Right lung (tissue), 10 donors: ENCODE measurements around the gene TAOK1. TPM values are rescaled to one million over a fixed set of nuclear protein-coding genes. Genes with fewer than 3 reads are reported as not detected.
"Not testable (repeated sequence)": the region's sequence is repeated elsewhere in the genome, so short reads cannot be mapped to it uniquely, and the experiment has no call there.

Source experiments
- DNase-seq, 2 donors: peaks; one replicate each; pipeline ENCODE4 v3.0.0-alpha.2; 2013
- long read RNA-seq, 8 donors: transcript quantifications; one replicate each; lab custom pipeline, GENCODE V29; 2026
- polyA plus RNA-seq, 5 donors: library from polyadenylated mRNA; unstranded; fragments of 120-200 nt; gene quantifications; one replicate each; pipeline versions ENCODE4 v1.2.1 to v1.2.3, GENCODE V29; 2013; ENCODE audit warnings: inconsistent platforms in 1 of 5, low replicate concordance in 1 of 5; ENCODE audit not compliant: insufficient read length in 5 of 5, insufficient read depth in 1 of 5

TAOK1 gene
- polyA plus RNA-seq: 10 to 100 TPM; 26.3 to 49.3 (median 40.6) TPM
- long read RNA-seq, donor 1, partial matches to known transcripts: 7 of 7 reads
- long read RNA-seq, donor 1, other reads (novel, unspliced or antisense): 0 of 7 reads
- long read RNA-seq, donor 2: 0 reads
- long read RNA-seq, donor 3, partial matches to known transcripts: 0 of 1 reads
- long read RNA-seq, donor 3, other reads (novel, unspliced or antisense): 0 of 1 reads
- long read RNA-seq, donor 4, partial matches to known transcripts: 7 of 7 reads
- long read RNA-seq, donor 4, other reads (novel, unspliced or antisense): 0 of 7 reads
- long read RNA-seq, donor 5: 0 reads
- long read RNA-seq, donor 6, full-length matches to known transcripts: 1 of 1 reads
- long read RNA-seq, donor 6, partial matches to known transcripts: 0 of 1 reads
- long read RNA-seq, donor 6, other reads (novel, unspliced or antisense): 0 of 1 reads
- long read RNA-seq, donor 7, full-length matches to known transcripts: 1 of 1 reads
- long read RNA-seq, donor 7, partial matches to known transcripts: 0 of 1 reads
- long read RNA-seq, donor 7, other reads (novel, unspliced or antisense): 0 of 1 reads
- long read RNA-seq, donor 8: 0 reads

GRCh38 chr17:29389982-29390850 is at the start of gene TAOK1:
TSS of gene TAOK1 (plus strand) at chr17:29390363. CDS start at chr17:29451549, 61,186 bp downstream.
- peak; percentile 99 for DNase-seq

DNA sequence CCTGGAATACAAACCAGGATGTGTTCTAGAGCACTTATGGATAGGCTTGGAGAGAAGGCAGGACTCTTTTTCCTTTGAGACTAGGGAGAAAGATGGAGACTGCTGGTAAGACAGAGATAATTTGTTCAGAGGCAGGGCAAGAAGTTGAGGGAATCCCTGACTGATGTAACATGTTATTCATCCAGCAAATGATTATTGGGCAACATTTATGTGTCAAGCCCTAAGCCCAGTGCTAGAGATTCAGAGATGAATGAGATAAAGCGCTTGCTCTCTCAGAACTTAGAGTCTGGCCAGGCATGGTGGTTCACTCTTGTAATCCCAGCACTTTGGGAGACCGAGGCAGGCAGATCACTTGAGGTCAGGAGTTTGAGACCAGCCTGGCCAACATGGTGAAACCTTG is 48.4 kb upstream of the TAOK1 start:
- no peak for DNase-seq

DNA sequence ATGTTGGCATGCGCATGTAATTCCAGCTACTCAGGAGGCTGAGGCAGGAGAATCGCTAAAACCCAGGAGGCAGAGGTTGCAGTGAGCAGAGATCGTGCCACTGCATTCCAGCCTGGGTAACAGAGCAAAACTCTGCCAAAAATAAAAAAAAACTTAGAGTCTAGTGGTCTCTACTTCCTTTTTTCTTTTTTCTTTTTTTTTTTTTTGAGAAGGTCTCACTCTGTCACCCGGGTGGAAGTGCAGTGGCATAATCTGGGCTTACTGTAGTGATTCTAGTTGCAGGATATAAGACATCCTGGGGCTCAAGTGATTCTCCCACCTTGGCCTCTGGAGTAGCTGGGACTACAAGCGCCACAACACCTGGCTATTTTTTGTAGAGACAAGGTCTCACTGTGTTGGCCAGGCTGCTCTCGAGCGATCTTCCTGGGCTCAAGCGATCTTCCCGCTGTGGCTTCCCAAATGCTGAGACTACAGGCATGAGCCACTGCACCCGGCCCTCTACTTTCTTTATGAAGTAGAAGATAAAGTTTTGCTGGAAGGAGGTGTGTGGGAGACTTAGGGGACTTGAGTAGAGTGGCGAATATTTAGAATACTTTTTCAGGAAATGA is 47.9 kb upstream of the TAOK1 start:
- DNase-seq: no peak

DNA sequence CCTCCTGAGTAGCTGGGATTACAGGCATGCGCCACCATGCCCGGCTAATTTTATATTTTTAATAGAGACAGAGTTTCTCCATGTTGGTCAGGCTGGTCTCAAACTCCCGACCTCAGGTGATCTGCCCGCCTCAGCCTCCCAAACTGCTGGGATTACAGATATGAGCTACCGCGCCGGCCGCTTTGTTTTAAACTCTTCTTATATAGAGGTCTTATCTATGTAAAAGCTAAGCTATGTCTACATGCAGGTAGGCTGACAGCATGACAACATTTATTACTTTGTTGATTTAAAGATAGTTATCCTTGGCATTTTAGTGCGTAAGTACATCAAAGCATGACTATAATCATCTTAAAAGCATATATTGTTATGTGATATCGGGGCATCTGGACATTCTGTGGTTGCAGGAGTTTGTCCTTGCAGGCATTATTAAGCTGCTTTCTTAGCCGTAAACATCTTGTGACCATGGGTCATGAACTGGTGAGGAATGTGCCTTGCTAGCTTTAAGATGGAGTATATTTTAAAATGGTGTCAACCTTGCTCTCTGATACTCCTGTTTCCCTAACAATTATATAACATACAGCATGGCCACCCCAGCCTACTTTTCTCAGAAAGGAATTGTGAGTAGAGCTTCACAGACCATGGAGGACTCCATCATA is 45.8 kb upstream of the TAOK1 start:
- no peak for DNase-seq

- no peak for DNase-seq
Observed at GRCh38 chr17:29345066-29345465, 45.1 kb upstream of the TAOK1 start.

DNA sequence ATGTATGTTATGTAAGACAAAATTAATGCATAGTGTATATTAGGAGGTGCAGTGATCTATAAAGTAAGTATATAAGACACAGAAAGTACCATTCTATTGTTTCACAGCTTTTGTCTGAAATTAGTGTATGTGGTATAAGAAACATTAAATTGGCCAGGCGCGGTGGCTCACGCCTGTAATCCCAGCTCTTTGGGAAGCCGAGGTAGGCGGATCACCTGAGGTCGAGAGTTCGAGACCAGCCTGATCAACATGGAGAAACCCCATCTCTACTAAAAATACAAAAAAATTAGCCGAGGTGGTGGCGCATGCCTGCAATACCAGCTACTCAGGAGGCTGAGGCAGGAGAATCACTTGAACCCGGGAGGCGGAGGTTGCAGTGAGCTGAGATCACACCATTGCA is 44.7 kb upstream of the TAOK1 start:
- DNase-seq: not testable (repeated sequence)

DNA sequence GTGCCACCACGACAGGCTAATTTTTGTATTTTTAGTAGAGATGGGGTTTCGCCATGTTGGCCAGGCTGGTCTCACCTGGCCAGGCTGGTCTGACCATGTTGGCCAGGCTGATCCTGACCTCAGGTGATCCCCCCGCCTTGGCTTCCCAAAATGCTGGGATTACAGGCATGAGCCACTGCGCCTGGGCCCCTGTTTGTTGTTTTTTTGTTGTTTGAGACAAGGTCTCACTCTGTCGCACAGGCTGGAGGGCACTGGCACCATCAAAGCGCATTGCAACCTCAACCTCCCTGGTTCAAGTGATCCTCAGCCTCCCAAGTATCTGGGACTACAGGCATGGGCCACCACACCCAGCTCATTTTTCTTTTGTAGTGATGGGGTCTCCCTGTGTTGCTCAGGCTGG is 43.7 kb upstream of the TAOK1 start:
- DNase-seq: no peak

- DNase-seq: no peak
Observed at GRCh38 chr17:29347831-29348629, 42.1 kb upstream of the TAOK1 start.

GRCh38 chr17:29349409-29349808 is 40.8 kb upstream of the TAOK1 start:
- no peak for DNase-seq

- DNase-seq: no peak
Observed at GRCh38 chr17:29352146-29352545, 38.0 kb upstream of the TAOK1 start.

DNA sequence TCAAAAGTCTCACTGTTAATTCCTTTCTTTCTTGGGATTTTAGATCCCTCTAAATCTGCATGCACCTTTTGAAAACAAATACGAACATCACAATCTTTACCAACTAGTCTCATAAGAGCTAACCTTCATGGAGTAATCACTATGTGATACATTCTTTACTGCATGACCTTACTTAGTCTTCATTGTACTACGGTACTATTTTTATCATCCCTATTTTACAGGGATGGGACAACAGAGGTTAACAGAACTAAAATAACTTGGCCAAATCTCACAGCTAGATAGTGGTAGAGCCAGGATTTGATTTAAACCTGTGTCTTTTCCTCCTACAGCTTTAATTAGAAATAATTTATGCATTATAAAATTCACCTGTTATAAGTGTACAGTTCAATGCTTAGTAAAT is 32.9 kb upstream of the TAOK1 start:
- no peak for DNase-seq

DNA sequence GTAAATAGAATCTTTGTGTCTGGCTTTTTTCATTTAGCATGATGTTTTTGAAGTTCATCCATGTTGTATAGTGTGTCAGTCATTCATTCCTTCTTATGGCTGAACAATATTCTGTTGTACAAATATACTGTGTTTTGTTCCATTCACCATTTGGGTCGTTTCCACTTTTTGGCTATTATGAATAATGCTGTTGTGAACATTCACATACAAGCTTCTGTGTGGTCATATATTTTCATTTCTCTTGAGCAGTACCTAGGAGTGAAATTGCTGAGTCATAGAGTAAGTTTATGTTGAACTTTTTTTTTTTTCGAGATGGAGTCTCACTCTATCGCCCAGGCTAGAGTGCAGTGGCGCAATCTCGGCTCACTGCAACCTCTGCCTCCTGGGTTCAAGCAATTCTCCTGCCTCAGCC is 32.3 kb upstream of the TAOK1 start:
- no peak for DNase-seq

DNA sequence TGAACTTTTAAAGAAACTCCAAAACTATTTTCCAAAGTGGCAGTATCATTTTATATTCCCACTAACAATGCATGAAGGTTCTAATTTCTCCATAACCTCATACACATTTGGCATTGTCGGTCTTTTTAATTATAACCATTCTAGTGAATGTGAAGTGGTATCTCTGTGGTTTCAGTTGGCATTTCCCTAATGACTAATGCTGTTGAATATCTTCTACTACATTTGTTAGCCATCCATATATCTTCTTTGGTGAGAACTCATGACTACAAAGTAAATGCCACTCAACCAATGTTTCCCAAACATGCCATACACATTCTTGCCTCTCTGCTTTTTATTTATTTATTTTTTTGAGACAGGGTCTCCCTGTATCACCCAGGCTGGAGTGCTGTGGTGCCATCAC is 31.7 kb upstream of the TAOK1 start:
- no peak for DNase-seq

GRCh38 chr17:29359777-29360176 is 30.4 kb upstream of the TAOK1 start:
- DNase-seq: no peak

- no peak for DNase-seq
Observed at GRCh38 chr17:29363716-29364115, 26.4 kb upstream of the TAOK1 start.

GRCh38 chr17:29364691-29365090 is 25.5 kb upstream of the TAOK1 start:
- DNase-seq: no peak

DNA sequence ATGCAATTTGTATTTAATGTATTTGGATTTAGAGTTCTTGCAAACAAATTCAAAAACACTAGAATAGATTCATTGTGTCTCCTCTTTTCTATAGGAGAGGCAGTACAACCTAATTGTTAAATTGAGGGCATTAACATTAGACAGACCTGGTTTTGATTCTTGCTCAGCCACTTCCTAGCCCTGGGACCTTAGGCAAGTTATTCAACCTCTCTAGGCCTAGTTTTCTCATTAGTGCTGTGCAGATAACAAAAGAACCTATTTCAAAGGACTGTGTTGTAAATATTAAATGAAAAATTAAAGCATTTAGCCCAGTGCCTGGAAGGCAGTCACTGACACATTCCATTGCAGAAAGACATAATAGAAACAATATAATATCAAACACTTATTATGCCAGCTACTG is 22.0 kb upstream of the TAOK1 start:
- DNase-seq: no peak

GRCh38 chr17:29368926-29369325 is 21.2 kb upstream of the TAOK1 start:
- DNase-seq: no peak

DNA sequence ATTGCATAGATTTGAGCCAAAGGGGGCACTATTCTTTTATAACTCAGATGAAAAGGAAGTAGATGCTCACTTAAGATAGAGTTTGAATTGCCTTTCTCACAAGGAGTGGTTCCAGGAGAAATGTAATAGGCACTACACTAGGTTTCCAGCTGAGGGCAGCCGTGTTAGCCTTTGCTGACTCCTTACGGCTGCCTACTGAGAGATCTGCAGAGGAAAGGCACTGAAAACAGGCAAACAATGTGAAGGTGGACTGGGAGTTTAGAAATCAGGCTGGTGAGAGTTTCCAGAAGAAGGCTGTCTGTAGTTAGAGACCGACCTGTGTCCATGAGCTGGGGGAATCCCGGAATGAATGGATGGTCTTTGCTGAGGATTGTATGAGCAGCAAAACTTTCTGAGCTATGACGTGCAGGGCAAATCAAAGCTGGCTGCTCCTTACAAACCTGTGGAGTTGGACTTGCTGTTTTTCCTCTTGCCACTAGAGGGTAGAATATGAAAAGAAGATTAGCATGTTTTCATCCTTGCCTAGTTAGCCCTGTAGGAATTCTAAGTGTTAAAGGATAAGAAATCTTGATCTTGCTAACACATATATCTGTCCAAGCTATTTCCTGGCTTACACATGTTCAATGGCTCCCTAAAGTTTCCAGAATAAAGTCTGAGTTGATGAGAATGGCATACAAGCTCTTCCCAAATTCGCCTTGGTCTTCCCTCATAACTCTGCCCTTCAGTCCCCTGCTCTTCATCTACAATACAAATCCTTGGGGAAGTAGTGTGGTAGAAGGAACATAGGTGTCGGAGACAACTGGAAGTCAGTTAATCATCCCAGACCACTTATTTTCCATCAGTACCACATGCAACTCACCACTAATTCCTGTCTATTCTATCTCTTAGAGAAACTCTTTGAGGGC is 20.1 kb upstream of the TAOK1 start:
- DNase-seq: peak; percentile 66 to 80
